RPMI7951 (cell line): Measurements from ENCODE around the gene SMG1. TPM values are rescaled to one million over a fixed set of nuclear protein-coding genes. Genes with fewer than 3 reads are reported as not detected.
"Not testable (repeated sequence)": the region's sequence is repeated elsewhere in the genome, so short reads cannot be mapped to it uniquely, and the experiment has no call there.

Source experiments
- DNase-seq: peaks from one replicate; pipeline ENCODE4 v3.0.0-alpha.2; 2012; ENCODE audit warnings: low read depth
- total RNA-seq: library from RNA; depleted of rRNA; stranded (reverse); fragments of >200 nt; shearing (Covaris generic); gene quantifications from 2 replicates; pipeline ENCODE4 v1.2.3, GENCODE V29; 2014; rRNA removed

The SMG1 gene
- total RNA-seq, 1 experiment from 2014 or later: 25.6 TPM

GRCh38 chr16:18762713-18763112 is 163.5 kb downstream of the SMG1 start:
- not testable (repeated sequence) for DNase-seq

DNA sequence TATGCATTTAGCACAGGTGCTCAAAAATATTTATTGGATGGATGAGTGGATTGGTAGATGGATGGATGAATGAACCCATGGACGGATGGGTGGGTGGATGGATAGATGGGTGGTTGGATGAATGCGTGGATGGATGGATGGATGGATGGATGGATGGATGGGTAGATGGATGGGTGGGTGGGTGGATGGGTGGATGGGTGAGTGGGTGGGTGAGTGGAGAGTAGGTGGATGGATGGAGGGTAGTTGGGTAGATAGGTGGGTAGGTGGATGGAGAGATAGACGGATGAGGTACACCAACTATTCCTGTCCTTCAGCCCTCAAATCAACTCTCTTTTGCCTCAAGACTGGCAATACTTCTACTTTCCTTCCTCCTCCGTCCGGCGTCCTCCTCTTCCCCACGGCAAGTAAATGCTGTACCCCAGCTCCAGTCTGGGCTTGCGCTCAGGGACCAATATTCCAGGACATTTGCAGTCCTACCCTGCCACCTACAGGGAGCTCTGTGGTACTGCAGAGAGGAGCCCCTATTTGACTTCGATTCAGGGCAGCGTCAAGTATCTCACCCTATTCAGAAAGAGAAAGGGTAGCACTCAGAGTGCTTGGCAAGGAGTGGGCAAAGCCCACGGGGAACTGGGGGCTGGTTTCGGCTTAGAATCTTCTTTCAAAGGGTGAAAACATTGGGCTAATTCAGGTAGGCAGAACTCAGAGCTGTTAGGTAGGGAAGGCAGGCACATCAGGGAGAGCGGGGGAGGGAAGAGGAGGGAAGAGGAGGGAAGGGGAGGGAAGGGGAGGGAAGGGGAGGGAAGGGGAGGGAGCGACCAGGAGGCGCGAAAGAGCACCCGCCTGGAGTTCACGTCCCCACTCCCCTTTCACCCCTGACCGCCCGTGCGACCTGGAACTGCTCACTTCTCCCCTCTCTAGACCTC is 166.3 kb downstream of the SMG1 start:
- DNase-seq: not testable (repeated sequence)

GRCh38 chr16:18757960-18758660 is 168.1 kb downstream of the SMG1 start:
- DNase-seq: not testable (repeated sequence)

GRCh38 chr16:18756639-18757038 is 169.6 kb downstream of the SMG1 start:
- DNase-seq: not testable (repeated sequence)

Other genes with a start within 250 kb of the SMG1 start
- 1,177 and 1,796 TPM in 2 replicates for gene RPS15A, start 136.1 kb downstream of the SMG1 start, total RNA-seq
- 422 and 461 TPM in 2 replicates for gene ARL6IP1, start 124.9 kb downstream of the SMG1 start, total RNA-seq
- 1.6 and 2.2 TPM in 2 replicates for gene TMC7, start 57.5 kb upstream of the SMG1 start, total RNA-seq
- gene COQ7, start 141.2 kb upstream of the SMG1 start, total RNA-seq: 19.8 and 23.0 TPM in 2 replicates
- gene ITPRIPL2, start 187.6 kb upstream of the SMG1 start, total RNA-seq: 14.5 and 15.9 TPM in 2 replicates
- gene SYT17, start 241.8 kb upstream of the SMG1 start, total RNA-seq: 0.20 and 0.24 TPM in 2 replicates